Measurements from ENCODE around the gene KANSL3.
"Not testable (repeated sequence)": the region's sequence is repeated elsewhere in the genome, so short reads cannot be mapped to it uniquely, and the experiment has no call there.

The KANSL3 gene

GRCh38 chr2:96638144-96639121, at the start of gene KANSL3:
Gene KANSL3 (minus strand): TSS chr2:96638312. CDS start chr2:96637135, 1,177 bp downstream.
- peak; percentile 74 to 83 (median 79) for DNase-seq

- no peak for DNase-seq
These were observed 49.2 kb upstream of the KANSL3 start for GRCh38 chr2:96687266-96687665.

- no peak for DNase-seq
These were observed 47.7 kb upstream of the KANSL3 start for GRCh38 chr2:96685577-96686459.

- DNase-seq, result no peak
These were observed 46.9 kb upstream of the KANSL3 start for GRCh38 chr2:96684883-96685576.

DNA sequence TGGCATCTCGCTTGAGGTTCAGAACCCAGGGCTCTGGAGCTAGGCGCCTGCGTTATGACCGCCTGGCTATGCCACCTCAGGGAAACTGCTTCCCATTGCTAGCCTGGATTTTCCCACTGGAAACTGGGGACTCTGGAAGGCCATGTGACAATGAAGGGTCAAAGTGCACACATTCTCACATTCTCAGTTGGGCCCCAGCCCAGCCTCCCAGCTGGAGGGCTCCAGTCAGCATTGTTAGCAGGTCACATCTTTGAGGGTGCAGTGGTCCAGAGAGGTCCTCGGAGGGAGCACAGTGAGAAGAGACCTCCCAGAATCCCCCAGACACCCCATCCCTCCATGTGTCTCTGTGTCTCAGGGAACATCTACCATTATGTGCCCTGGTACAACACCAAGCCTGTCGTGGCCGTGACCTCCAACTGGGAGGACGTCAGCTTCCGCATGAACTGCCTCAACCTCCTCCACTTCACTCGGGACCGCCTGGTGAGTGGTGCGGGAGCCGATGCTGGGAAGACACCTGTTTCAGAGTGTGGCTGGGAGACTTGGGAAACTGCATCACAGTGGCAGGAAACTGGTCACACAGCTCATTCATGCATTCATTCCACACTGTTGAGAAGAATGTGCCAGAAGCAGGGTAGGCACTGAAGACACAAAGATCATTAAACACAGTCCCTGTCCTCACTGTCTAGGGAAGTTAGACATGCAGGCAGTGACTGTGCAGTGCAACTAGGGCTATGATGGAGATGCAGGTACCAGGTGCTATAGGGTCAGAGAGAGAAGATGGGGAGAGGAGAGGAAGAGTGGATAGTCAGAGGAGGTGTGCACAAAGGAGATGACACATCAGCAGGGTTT, 46.1 kb upstream of the KANSL3 start:
- no peak for DNase-seq

GRCh38 chr2:96683307-96683706, 45.2 kb upstream of the KANSL3 start:
- DNase-seq, result no peak

- no peak for DNase-seq
These were observed 43.4 kb upstream of the KANSL3 start for GRCh38 chr2:96681540-96681939.

GRCh38 chr2:96680561-96681141, 42.5 kb upstream of the KANSL3 start:
- no peak for DNase-seq

- no peak for DNase-seq
These were observed 41.7 kb upstream of the KANSL3 start for GRCh38 chr2:96679848-96680247.

GRCh38 chr2:96669539-96670215, 31.6 kb upstream of the KANSL3 start:
- DNase-seq, result no peak

- no peak for DNase-seq
These were observed 30.7 kb upstream of the KANSL3 start for GRCh38 chr2:96668771-96669170.

- DNase-seq, result not testable (repeated sequence)
These were observed 27.6 kb upstream of the KANSL3 start for GRCh38 chr2:96665717-96666116.

DNA sequence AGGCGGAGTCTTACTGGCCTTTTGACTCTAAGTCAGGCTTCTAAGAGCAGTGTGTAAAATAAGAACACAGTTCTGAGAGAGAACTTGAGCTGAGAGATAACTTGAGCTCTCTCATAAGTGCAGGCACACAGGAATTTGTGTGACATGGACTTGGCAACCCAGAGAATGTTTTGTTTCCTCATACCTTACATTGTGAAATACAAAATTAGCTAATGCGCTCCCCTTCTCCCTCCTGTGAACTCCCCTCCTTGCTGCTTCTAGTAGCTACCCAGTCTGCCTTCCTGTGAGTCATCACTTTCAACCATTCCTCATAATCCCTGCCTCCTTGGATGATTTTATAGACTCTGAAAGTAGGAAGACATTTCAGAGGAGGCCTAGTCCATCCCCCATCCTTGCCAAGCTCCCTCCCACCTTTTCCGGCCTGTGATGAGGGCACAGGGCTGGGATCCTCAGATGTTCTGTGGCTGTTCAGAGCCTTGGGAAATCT, 27.0 kb upstream of the KANSL3 start:
- no peak for DNase-seq

DNA sequence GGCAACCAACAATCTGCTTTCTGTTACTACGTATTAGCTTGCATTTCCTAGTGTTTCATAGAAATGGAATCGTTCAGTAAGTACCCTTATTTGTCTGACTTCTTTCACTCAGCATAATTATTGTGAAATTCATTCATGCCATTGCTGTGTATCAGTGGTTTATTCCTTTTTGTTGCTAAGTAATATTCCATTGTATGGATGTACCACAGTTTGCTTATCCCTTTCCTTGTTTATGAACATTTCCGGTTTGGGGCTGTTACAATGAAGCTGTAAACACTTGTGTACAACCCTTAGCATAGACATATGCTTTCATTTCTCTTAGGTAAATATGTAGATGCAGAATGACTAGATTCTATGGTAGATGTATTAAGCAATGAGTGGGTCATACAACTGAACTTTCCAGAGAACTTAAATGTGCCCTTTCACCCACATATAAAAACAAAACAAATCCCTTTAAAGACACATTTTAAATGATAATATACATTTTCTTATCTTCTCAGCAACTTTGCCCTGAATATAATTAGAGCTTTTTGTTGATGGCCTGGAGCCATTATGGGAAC, 26.3 kb upstream of the KANSL3 start:
- DNase-seq, result no peak

- DNase-seq, result no peak
These were observed 25.7 kb upstream of the KANSL3 start for GRCh38 chr2:96663829-96664228.

DNA sequence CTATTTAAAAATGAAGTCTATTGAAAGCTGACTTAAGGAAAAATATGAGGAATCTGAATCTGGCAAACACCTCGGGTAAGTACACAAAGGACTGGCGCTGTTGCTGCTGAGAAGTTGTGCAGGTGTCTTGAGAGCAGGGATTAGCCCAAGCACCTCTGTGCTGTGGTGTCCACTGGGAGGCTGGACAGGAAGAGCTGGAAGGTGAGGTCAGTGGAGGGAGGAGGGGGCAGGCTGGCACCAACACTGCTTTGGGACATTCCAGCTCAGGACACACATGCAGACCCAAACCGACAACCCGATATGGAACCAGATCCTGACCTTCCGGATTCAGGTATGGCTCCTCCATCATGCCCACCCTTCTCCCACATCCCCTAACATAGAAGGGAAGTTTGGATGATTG, 25.1 kb upstream of the KANSL3 start:
- no peak for DNase-seq

GRCh38 chr2:96662360-96662759, 24.2 kb upstream of the KANSL3 start:
- DNase-seq, result no peak

- no peak for DNase-seq
These were observed 23.2 kb upstream of the KANSL3 start for GRCh38 chr2:96661324-96661723.

DNA sequence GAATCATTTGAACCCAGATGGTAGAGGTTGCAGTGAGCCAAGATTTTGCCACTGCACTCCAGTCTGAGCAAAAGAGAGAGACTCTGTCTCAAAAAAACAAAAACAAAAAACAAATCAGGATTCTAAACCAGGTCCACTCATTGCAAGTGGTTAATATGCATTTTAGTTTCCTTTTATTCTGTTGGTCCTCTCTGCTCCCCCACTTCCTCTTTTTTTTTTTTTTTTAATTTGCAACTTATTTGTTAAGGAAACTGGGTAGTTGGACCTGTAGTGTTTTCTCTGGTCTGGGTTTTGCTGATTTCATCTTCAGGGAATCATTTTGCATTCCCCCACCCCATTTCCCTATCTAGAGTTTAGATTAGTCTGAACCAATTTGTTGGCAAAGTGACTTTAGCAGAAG, 18.4 kb upstream of the KANSL3 start:
- DNase-seq, result no peak

DNA sequence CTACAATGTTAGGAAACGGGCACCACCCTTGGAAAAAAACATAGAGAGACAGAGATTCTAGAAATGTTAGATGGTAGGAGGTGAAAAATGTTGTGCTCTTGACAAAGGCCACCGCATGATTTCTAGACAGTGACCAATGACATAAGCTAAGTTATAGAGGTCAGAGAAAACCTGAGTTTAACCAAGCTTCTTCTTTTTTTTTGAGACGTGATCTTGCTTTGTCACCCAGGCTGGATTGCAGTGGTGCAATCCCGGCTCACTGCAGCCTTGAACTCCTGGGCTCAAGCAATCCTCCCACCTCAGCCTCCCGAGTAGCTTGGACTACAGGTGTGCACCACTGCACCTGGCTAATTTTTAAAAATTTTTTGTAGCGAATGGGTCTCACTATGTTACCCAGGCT, 17.4 kb upstream of the KANSL3 start:
- no peak for DNase-seq

Data from activated CD4-positive, CD25-positive, alpha-beta regulatory T cell (primary cell).